Epithelial cell of proximal tubule (primary cell): ENCODE data around the gene AKAP6. TPM values are rescaled to one million over a fixed set of nuclear protein-coding genes. Genes with fewer than 3 reads are reported as not detected.

ENCODE experiments used
- DNase-seq: peaks from one replicate; pipeline ENCODE4 v3.0.0-alpha.2; 2011; ENCODE audit warnings: low read depth
- H3K4me3 ChIP-seq: 2 replicates; pipeline ENCODE4 v1.5.1; 2011; ENCODE audit warnings: low read depth, mild to moderate bottlenecking, low read length
- CTCF ChIP-seq: conservative IDR thresholded peaks from 2 replicates; pipeline ENCODE4 v1.5.1; 2012; ENCODE audit warnings: low read depth, mild to moderate bottlenecking, low read length
- total RNA-seq: library from RNA; depleted of rRNA; stranded (reverse); fragments of >200 nt; gene quantifications from 2 replicates; pipeline ENCODE4 v1.2.3, GENCODE V29; 2015

Gene AKAP6
- total RNA-seq, 1 donor from 2014 or later = 4.6 TPM

- TF ChIP-seq CTCF = no peak
- no peak overlapping the region for H3K4me3 ChIP-seq
Measured at GRCh38 chr14:32661216-32661615, 332.1 kb downstream of the AKAP6 start.

GRCh38 chr14:32662211-32662610 lies 333.1 kb downstream of the AKAP6 start:
- H3K4me3 ChIP-seq = no peak overlapping the region
- TF ChIP-seq CTCF = no peak
- DNase-seq = no peak

More at GRCh38 chr14:32661216-32661615, 332.1 kb downstream of the AKAP6 start:
- no peak for DNase-seq

- no peak for TF ChIP-seq CTCF
- DNase-seq = no peak
- H3K4me3 ChIP-seq = no peak overlapping the region
Measured at GRCh38 chr14:32666308-32666707, 337.2 kb downstream of the AKAP6 start.

- no peak for TF ChIP-seq CTCF
- no peak for DNase-seq
- no peak overlapping the region for H3K4me3 ChIP-seq
Measured at GRCh38 chr14:32667287-32667686, 338.2 kb downstream of the AKAP6 start.

GRCh38 chr14:32667791-32668190 lies 338.7 kb downstream of the AKAP6 start:
- no peak for DNase-seq
- TF ChIP-seq CTCF = no peak
- no peak overlapping the region for H3K4me3 ChIP-seq

GRCh38 chr14:32669391-32669790 lies 340.3 kb downstream of the AKAP6 start:
- no peak overlapping the region for H3K4me3 ChIP-seq
- no peak for TF ChIP-seq CTCF
- no peak for DNase-seq

GRCh38 chr14:32675433-32675832 lies 346.3 kb downstream of the AKAP6 start:
- DNase-seq = no peak
- no peak for TF ChIP-seq CTCF
- H3K4me3 ChIP-seq = no peak overlapping the region
